Activated naive CD4-positive, alpha-beta T cell treated with anti-CD3 and anti-CD28 coated beads, Interleukin-2, amount 10 ng/mL, durations not matched to agents 5 hours and 36 hours (primary cell): Measurements from ENCODE around the gene BIRC3. TPM values are rescaled to one million over a fixed set of nuclear protein-coding genes. Genes with fewer than 3 reads are reported as not detected.

Source experiments
- total RNA-seq, 2 experiments: library from RNA; stranded (reverse); gene quantifications; one replicate each; pipeline ENCODE4 v1.2.3, GENCODE V29; 2021

Gene BIRC3
- total RNA-seq: 10 to 100 TPM; 33.9 to 35.2 TPM

GRCh38 chr11:102317099-102317767 is at the start of gene BIRC3:
Gene BIRC3, plus strand, starts transcription at chr11:102317484. Its CDS starts 7,026 bp downstream, at chr11:102324510.

DNA sequence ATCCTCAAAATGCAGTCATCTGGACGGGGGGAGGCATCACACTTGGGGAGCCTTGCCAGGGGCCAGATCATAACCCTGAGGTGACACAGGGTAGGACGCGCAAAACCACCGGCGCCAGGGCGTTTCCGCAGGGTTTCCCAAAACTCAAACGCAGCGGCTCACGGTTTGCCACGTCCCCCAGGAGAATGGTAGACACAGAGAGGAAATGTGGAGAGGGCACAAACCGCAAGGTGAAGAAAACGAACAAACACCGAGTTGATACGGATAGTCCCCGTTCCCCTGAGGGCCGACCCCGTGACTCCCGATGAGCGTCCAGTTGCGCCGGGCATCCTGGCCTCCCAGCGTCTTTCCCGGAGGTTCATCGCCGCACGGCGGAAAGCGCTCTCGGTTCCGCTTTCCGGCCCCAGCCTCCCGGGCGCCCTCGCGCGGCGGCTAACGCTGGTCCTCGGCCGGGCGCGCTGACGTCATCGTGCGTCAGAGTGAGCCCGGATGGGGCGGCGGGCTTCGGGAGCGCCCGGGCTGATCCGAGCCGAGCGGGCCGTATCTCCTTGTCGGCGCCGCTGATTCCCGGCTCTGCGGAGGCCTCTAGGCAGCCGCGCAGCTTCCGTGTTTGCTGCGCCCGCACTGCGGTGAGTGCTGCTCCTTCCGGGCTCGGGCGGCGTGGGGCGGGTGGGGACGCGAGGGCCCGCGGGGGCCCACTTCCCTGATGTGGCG is 29.6 kb downstream of the BIRC3 start, which contains the start of gene BIRC2:
Gene BIRC2 (plus strand): TSS at position 467 of the 714 bp plus-strand sequence. CDS start 2,641 bp downstream, outside the sequence.

Other genes starting within 250 kb of the BIRC3 start
- gene YAP1, start 207.0 kb upstream of the BIRC3 start, total RNA-seq: under 1 TPM in 1 of 2 experiments, not detected in 1; 0.05 TPM
- 10 to 100 TPM; 35.0 to 35.3 TPM for gene BIRC2, start 29.7 kb downstream of the BIRC3 start, total RNA-seq
- gene TMEM123, start 135.3 kb downstream of the BIRC3 start, total RNA-seq: 100 to 1,000 TPM; 466 to 505 TPM
- not detected for gene MMP7, start 213.3 kb downstream of the BIRC3 start, total RNA-seq